A549 (cell line): ENCODE results near the gene AIG1. TPM values are rescaled to one million over a fixed set of nuclear protein-coding genes. Genes with fewer than 3 reads are reported as not detected.

Experiments used
- ATAC-seq, 2 experiments: fragments of 200-7000 bp in 1 of 2; fragments of >200 bp in 1 of 2; cut with Nextera tagmentation in 1 of 2; cut with Tn5 transposase in 1 of 2; 3 replicates each; pipeline versions ENCODE4 v1.8.0 to v1.9.1; 2018 to 2020; ENCODE audit warnings: mild to moderate bottlenecking in 1 of 2, moderate library complexity in 1 of 2
- CTCF ChIA-PET: fragments of 300-600 bp; sonication (Branson Sonifier 250); formaldehyde crosslinking; extraction: SDS; loops from one replicate; lab custom pipeline; 2021; ENCODE audit warnings: antibody characterized with exemption, inconsistent platforms; lab: Yijun Ruan, JAX
- POLR2A ChIA-PET: fragments of 350-600 bp; formaldehyde crosslinking; extraction: SDS; loops from one replicate; lab custom pipeline; 2021; ENCODE audit warnings: antibody characterized with exemption, inconsistent platforms; lab: Yijun Ruan, JAX
- DNase-seq, 2 experiments: peaks; one replicate each; pipeline versions ENCODE4 v3.0.0 to v3.0.0-alpha.2; 2011 to 2016; ENCODE audit warnings: low read depth in 1 of 2, low spot score in 1 of 2
- FAIRE-seq: peaks from 2 replicates; lab custom pipeline; 2011; peaks lifted over from hg19 to GRCh38; lab: Jason Lieb, UNC
- H3K27ac ChIP-seq, 2 experiments: fragments of >200 bp; sonication (Bioruptor Twin); formaldehyde crosslinking; 3 replicates each; pipeline ENCODE4 v1.5.1; 2016 to 2017
- H3K4me1 ChIP-seq: fragments of >200 bp; sonication (Bioruptor Twin); formaldehyde crosslinking; 3 replicates; pipeline ENCODE4 v1.6.1; 2016
- H3K4me2 ChIP-seq: fragments of >200 bp; sonication (Bioruptor Twin); formaldehyde crosslinking; 3 replicates; pipeline ENCODE4 v1.6.1; 2016
- H3K4me3 ChIP-seq: fragments of >200 bp; sonication (Bioruptor Twin); formaldehyde crosslinking; 3 replicates; pipeline ENCODE4 v1.5.1; 2016
- H3K9me3 ChIP-seq: fragments of >200 bp; sonication (Bioruptor Twin); formaldehyde crosslinking; 3 replicates; pipeline ENCODE4 v1.6.1; 2016
- BHLHE40 ChIP-seq: IDR thresholded peaks from 2 replicates; pipeline ENCODE4 v1.6.1; 2012; ENCODE audit warnings: low read depth, low read length, inconsistent platforms
- CHD4 ChIP-seq: fragments of 200-600 bp; sonication (generic); IDR thresholded peaks from 2 replicates; pipeline ENCODE4 v1.6.1; 2016; ENCODE audit warnings: antibody characterized with exemption, mild to moderate bottlenecking, borderline replicate concordance
- EP300 ChIP-seq, 2 experiments: fragments of >200 bp; sonication (Bioruptor Twin); formaldehyde crosslinking; IDR thresholded peaks; 2 replicates in 1 of 2; 3 replicates in 1 of 2; pipeline ENCODE4 v1.6.1; 2016 to 2017
- HDAC2 ChIP-seq: fragments of 200-600 bp; sonication (generic); IDR thresholded peaks from 2 replicates; pipeline ENCODE4 v1.6.1; 2016
- HEYL ChIP-seq: fragments of 250-450 bp; sonication (Bioruptor Pico); IDR thresholded peaks from 2 replicates; pipeline ENCODE4 v1.8.0; 2021; ENCODE audit warnings: mild to moderate bottlenecking, moderate library complexity
- JUNB ChIP-seq: fragments of >200 bp; sonication (Bioruptor Twin); formaldehyde crosslinking; IDR thresholded peaks from 2 replicates; pipeline ENCODE4 v1.6.1; 2016
- MAFK ChIP-seq: fragments of 450-650 bp; IDR thresholded peaks from 2 replicates; pipeline ENCODE4 v1.6.1; 2014; ENCODE audit not compliant: partially characterized antibody
- NFE2L2 ChIP-seq: fragments of 150-350 bp; conservative IDR thresholded peaks from 2 replicates; pipeline ENCODE4 v1.6.1; 2014; ENCODE audit warnings: low read length
- PHF8 ChIP-seq: fragments of 200-600 bp; sonication (generic); IDR thresholded peaks from 2 replicates; pipeline ENCODE4 v1.6.1; 2016; ENCODE audit warnings: low read depth, mild to moderate bottlenecking, antibody characterized with exemption, moderate library complexity, borderline replicate concordance
- POLR2AphosphoS2 ChIP-seq: conservative IDR thresholded peaks from 2 replicates; pipeline ENCODE4 v1.6.1; 2012; ENCODE audit warnings: low read length, improper control_type of control experiment, inconsistent platforms
- RAD21 ChIP-seq, 2 experiments: fragments of >200 bp in 1 of 2; sonication (Bioruptor Twin) in 1 of 2; formaldehyde crosslinking in 1 of 2; IDR thresholded peaks in 1 of 2; conservative IDR thresholded peaks in 1 of 2; 2 replicates in 1 of 2; 3 replicates in 1 of 2; pipeline ENCODE4 v1.6.1; 2012 to 2018; ENCODE audit warnings: inconsistent platforms in 1 of 2
- SMC3 ChIP-seq: fragments of >200 bp; sonication (Bioruptor Twin); formaldehyde crosslinking; IDR thresholded peaks from 3 replicates; pipeline ENCODE4 v1.6.1; 2018; ENCODE audit warnings: inconsistent platforms
- TFCP2L1 ChIP-seq: fragments of 250-450 bp; sonication (Bioruptor Pico); IDR thresholded peaks from 2 replicates; pipeline ENCODE4 v1.5.0; 2021; ENCODE audit warnings: mild to moderate bottlenecking
- ZC3H11A ChIP-seq: fragments of 450-650 bp; IDR thresholded peaks from 2 replicates; pipeline ENCODE4 v1.6.1; 2014; ENCODE audit warnings: antibody characterized with exemption, mild to moderate bottlenecking
- ZNF302 ChIP-seq: fragments of 250-450 bp; sonication (Bioruptor Pico); IDR thresholded peaks from 2 replicates; pipeline ENCODE4 v1.9.0; 2021; ENCODE audit warnings: inconsistent platforms, mild to moderate bottlenecking, moderate library complexity
- ZSCAN20 ChIP-seq: fragments of 250-450 bp; sonication (Bioruptor Pico); IDR thresholded peaks from 2 replicates; pipeline ENCODE4 v1.8.0; 2022; ENCODE audit warnings: mild to moderate bottlenecking, moderate library complexity
- WGBS: methylation state at CpG from one replicate; pipeline ENCODE4 v1.1.6; 2017; ENCODE audit errors: missing lambda C conversion rate; 5-methylcytosine and 5-hydroxymethylcytosine counted together
- polyA plus RNA-seq, 4 experiments: library from polyadenylated mRNA; depleted of rRNA in 3 of 4; stranded (reverse); fragments of >200 nt; fragmentation: RNase III in 1 of 4; extraction: RNeasy Plus Mini Kit Qiagen cat#74134 plus additional on column Dnase treatment in 1 of 4; gene quantifications; 2 replicates in 3 of 4; 3 replicates in 1 of 4; pipeline ENCODE4 v1.2.3, GENCODE V29; 2011 to 2017
- TF ChIP-seq, protein P1 (sequence below): fragments of 150-350 bp; IDR thresholded peaks from 2 replicates; pipeline ENCODE4 v1.6.1; 2014; ENCODE audit warnings: low read depth, mild to moderate bottlenecking, low read length
- TF ChIP-seq, protein P2 (sequence below): fragments of 200-600 bp; sonication (generic); IDR thresholded peaks from 2 replicates; pipeline ENCODE4 v1.6.1; 2016; ENCODE audit warnings: antibody characterized with exemption, mild to moderate bottlenecking, moderate library complexity
- TF ChIP-seq, protein P3 (sequence below): fragments of 250-450 bp; sonication (Bioruptor Pico); IDR thresholded peaks from 2 replicates; pipeline ENCODE4 v1.5.0; 2020; ENCODE audit warnings: low read depth, mild to moderate bottlenecking, moderate library complexity
- TF ChIP-seq, protein P4 (sequence below): IDR thresholded peaks from 2 replicates; pipeline ENCODE4 v1.6.1; 2012
- TF ChIP-seq, protein P5 (sequence below): fragments of >200 bp; sonication (Bioruptor Twin); formaldehyde crosslinking; IDR thresholded peaks from 3 replicates; pipeline ENCODE4 v1.6.1; 2016

AIG1 gene
- polyA plus RNA-seq, 2 of the 4 experiments (the other 2 are of a cell fraction): 29.5 to 38.3 TPM

DNA sequence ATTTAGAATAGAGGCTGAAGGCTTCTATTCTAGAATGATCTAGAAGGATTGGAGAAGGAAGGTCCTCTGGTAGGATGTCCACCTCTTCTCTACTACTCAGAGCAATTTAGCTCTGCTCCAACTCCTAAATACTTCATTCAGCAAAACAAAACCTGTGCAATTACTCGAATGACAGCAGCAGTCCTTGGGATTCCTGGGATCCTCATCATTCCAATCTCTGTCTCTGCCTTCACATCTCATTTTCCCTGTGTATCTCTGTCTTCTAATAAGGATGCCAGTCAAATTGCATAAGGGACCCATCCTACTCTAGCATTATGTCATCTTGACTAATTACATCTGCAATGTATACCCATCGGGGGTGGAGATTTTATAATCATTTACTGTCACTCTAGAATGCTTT is 5.5 kb upstream of the AIG1 start:
- WGBS: 35% methylated on average over 2 of the region's 2 CpGs
- Histone ChIP-seq H3K4me3 (no peak overlapping the region), H3K4me1 (peaks cover 9% of the 10 kb centered on the region), H3K27ac (no peak overlapping the region), H3K9me3 (no peaks in the 10 kb centered on the region), H3K4me2 (no peak overlapping the region)
- POLR2A ChIA-PET: no interaction called here
- ATAC-seq (no peak), DNase-seq (no peak), FAIRE-seq (no peak)
- CTCF ChIA-PET: interaction anchor here (1.0 kb wide), 1 partner anchor 12 kb away, joined by 3 read pairs; no protein-coding TSS in a partner anchor
- TF ChIP-seq HEYL (CRISPR knock-in tag): no peak
- no peak for TF ChIP-seq ZNF302

DNA sequence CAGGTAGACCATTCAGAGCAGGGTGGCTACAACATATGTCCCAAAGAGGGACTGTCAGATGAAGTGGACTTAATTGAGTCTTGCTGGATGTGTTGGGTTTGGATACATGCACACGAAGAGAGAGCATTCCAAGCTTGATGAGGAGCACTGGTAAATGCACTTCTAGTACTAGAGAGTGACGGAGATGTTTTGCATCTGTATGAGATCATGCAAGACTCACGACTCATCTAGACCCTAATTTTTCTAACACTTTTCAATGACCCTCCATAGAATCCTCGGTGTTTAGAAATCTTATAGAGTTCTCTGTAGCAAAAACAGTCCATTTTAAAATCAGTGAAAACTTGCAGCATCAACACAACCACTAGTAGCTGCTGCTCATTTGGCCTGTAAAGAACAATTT is 4.8 kb upstream of the AIG1 start:
- no peak for ATAC-seq
- Histone ChIP-seq H3K4me1 (peaks cover 9% of the 10 kb centered on the region), H3K27ac (no peak overlapping the region), H3K9me3 (no peaks in the 10 kb centered on the region), H3K4me3 (no peak overlapping the region), H3K4me2 (no peak overlapping the region)
- POLR2A ChIA-PET: no interaction called here
- DNase-seq: no peak
- WGBS: 41% methylated on average over 4 of the region's 4 CpGs
- CTCF ChIA-PET: no interaction called here
- FAIRE-seq: no peak
- TF ChIP-seq POLR2AphosphoS2 (no peak), JUNB (no peak), ZC3H11A (no peak), NFE2L2 (no peak), MAFK (no peak), HEYL (CRISPR knock-in tag) (no peak), RAD21 (conservative IDR thresholded peaks at IDR 0.05 in 1 of 2, IDR thresholded peaks at IDR 0.05 in 1 of 2) (no peak), ZNF302 (no peak)
- TF ChIP-seq, protein P1, sequence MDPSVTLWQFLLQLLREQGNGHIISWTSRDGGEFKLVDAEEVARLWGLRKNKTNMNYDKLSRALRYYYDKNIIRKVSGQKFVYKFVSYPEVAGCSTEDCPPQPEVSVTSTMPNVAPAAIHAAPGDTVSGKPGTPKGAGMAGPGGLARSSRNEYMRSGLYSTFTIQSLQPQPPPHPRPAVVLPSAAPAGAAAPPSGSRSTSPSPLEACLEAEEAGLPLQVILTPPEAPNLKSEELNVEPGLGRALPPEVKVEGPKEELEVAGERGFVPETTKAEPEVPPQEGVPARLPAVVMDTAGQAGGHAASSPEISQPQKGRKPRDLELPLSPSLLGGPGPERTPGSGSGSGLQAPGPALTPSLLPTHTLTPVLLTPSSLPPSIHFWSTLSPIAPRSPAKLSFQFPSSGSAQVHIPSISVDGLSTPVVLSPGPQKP: no peak
- TF ChIP-seq, protein P2, sequence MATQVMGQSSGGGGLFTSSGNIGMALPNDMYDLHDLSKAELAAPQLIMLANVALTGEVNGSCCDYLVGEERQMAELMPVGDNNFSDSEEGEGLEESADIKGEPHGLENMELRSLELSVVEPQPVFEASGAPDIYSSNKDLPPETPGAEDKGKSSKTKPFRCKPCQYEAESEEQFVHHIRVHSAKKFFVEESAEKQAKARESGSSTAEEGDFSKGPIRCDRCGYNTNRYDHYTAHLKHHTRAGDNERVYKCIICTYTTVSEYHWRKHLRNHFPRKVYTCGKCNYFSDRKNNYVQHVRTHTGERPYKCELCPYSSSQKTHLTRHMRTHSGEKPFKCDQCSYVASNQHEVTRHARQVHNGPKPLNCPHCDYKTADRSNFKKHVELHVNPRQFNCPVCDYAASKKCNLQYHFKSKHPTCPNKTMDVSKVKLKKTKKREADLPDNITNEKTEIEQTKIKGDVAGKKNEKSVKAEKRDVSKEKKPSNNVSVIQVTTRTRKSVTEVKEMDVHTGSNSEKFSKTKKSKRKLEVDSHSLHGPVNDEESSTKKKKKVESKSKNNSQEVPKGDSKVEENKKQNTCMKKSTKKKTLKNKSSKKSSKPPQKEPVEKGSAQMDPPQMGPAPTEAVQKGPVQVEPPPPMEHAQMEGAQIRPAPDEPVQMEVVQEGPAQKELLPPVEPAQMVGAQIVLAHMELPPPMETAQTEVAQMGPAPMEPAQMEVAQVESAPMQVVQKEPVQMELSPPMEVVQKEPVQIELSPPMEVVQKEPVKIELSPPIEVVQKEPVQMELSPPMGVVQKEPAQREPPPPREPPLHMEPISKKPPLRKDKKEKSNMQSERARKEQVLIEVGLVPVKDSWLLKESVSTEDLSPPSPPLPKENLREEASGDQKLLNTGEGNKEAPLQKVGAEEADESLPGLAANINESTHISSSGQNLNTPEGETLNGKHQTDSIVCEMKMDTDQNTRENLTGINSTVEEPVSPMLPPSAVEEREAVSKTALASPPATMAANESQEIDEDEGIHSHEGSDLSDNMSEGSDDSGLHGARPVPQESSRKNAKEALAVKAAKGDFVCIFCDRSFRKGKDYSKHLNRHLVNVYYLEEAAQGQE: no peak

DNA sequence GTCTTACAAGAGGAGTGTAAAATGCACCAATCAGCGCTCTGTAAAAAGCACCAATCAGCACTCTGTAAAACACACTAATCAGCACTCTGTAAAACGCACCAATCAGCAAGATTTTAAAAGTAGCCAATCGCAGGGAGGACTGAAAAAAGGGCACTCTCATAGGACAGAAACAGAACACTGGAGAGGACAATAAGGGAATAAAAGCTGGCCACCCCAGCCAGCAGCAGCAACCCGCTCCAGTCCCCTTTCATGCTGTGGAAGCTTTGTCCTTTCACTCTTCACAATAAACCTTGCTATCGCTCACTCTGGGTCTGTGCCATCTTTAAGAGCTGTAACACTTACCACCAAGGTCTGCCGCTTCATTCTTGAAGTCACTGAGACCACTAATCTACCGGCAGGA is 1.7 kb upstream of the AIG1 start:
- POLR2A ChIA-PET: no interaction called here
- DNase-seq: peak in 1 of 2 experiments; percentile 31
- WGBS: 86% methylated on average over 7 of the region's 7 CpGs
- CTCF ChIA-PET: no interaction called here
- FAIRE-seq: no peak
- no peak overlapping the region for H3K4me3 ChIP-seq
- H3K4me1 ChIP-seq: peaks cover 13% of the 10 kb centered on the region
- H3K9me3 ChIP-seq: no peaks in the 10 kb centered on the region
- ATAC-seq: no peak
- peak; percentile 92 for TF ChIP-seq MAFK
- TF ChIP-seq, protein P3, sequence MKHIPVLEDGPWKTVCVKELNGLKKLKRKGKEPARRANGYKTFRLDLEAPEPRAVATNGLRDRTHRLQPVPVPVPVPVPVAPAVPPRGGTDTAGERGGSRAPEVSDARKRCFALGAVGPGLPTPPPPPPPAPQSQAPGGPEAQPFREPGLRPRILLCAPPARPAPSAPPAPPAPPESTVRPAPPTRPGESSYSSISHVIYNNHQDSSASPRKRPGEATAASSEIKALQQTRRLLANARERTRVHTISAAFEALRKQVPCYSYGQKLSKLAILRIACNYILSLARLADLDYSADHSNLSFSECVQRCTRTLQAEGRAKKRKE: no peak
- no peak overlapping the region for H3K27ac ChIP-seq
- peak overlapping the region; percentile 84 for H3K4me2 ChIP-seq

DNA sequence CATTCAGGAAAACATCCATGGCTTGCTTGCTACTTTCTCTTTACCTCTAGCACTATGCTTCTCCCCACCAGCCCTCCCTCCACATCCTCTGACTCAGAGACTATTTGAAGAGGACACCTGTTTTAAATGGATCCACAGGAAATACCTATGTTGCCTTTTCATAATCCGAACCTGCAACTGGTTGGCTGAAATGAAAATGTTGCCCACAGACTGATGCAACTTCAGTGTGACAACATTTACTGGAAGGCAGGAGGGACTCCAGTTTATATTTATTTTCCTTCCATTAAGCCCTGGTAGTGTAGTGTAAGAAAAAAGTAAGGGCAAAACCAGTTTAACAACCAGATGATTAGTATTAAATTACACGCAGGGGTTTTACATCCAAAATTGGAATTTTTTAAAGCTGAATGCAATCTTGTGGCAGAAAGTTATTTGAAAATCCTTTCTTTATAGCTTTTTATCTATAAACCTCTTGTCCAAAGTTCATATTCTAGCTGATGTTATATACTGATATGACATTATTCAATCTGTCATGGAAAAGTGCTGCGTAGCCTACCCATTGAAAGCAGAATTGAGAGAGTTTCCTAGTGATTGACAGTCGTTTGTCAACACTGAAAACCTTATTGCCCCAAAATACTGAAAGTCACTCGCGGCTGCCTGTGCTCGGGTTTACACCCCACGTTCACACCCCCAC is 881 bp upstream of the AIG1 start:
- peak overlapping the region; percentile 84 for H3K4me2 ChIP-seq
- DNase-seq (peak in 1 of 2 experiments; percentile 26), FAIRE-seq (no peak), ATAC-seq (peak in 1 of 2 experiments; percentile 27; a peak in 1 of 6 replicates)
- H3K9me3 ChIP-seq: no peaks in the 10 kb centered on the region
- peak overlapping the region; percentile 90 for H3K4me3 ChIP-seq
- ChIA-PET POLR2A (interaction anchor here (0.6 to 0.8 kb wide), 2 partner anchors 11 to 115 kb away, joined by 3 read pairs; partner anchors contain the start of gene HIVEP2), CTCF (no interaction called here)
- WGBS: 2% methylated on average over 8 of the region's 8 CpGs
- H3K4me1 ChIP-seq: peaks cover 13% of the 10 kb centered on the region
- H3K27ac ChIP-seq: peak overlapping the region; percentile 84 to 96
- no peak for TF ChIP-seq EP300 (IDR thresholded peaks at IDR 0.05)
- TF ChIP-seq, protein P4, sequence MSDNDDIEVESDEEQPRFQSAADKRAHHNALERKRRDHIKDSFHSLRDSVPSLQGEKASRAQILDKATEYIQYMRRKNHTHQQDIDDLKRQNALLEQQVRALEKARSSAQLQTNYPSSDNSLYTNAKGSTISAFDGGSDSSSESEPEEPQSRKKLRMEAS: no peak
- no peak for TF ChIP-seq CHD4
- no peak for TF ChIP-seq BHLHE40
- no peak for TF ChIP-seq ZNF302
- TF ChIP-seq, protein P1: no peak
- no peak for TF ChIP-seq ZSCAN20 (CRISPR knock-in tag)
- TF ChIP-seq, protein P5, sequence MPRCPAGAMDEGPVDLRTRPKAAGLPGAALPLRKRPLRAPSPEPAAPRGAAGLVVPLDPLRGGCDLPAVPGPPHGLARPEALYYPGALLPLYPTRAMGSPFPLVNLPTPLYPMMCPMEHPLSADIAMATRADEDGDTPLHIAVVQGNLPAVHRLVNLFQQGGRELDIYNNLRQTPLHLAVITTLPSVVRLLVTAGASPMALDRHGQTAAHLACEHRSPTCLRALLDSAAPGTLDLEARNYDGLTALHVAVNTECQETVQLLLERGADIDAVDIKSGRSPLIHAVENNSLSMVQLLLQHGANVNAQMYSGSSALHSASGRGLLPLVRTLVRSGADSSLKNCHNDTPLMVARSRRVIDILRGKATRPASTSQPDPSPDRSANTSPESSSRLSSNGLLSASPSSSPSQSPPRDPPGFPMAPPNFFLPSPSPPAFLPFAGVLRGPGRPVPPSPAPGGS: no peak
- no peak for TF ChIP-seq PHF8
- no peak for TF ChIP-seq TFCP2L1 (CRISPR knock-in tag)
- TF ChIP-seq HDAC2: no peak
- TF ChIP-seq SMC3: no peak
